Activated naive CD4-positive, alpha-beta T cell treated with anti-CD3 and anti-CD28 coated beads for 36 hours (primary cell): ENCODE measurements around the gene SLC5A6. TPM values are rescaled to one million over a fixed set of nuclear protein-coding genes. Genes with fewer than 3 reads are reported as not detected.
"Not testable (repeated sequence)": the region's sequence is repeated elsewhere in the genome, so short reads cannot be mapped to it uniquely, and the experiment has no call there.

Source experiments
- CTCF ChIA-PET: fragments of 350-600 bp; sonication (Branson Sonifier 250); formaldehyde crosslinking; loops from one replicate; lab custom pipeline; 2021; ENCODE audit warnings: antibody characterized with exemption; lab: Charles Lee
- DNase-seq: peaks from one replicate; pipeline ENCODE4 v3.0.0-alpha.2; 2020
- H3K27ac Mint-ChIP-seq: one replicate; pipeline ENCODE4 v1.8.0; 2021; ENCODE audit warnings: mild to moderate bottlenecking, mixed read lengths
- H3K27me3 Mint-ChIP-seq: one replicate; pipeline ENCODE4 v1.8.0; 2021; ENCODE audit warnings: low read depth, mixed read lengths
- H3K36me3 Mint-ChIP-seq: one replicate; pipeline ENCODE4 v1.8.0; 2021; ENCODE audit warnings: low read depth, mixed read lengths
- H3K4me1 Mint-ChIP-seq: one replicate; pipeline ENCODE4 v1.8.0; 2021; ENCODE audit warnings: low read depth, mixed read lengths
- H3K4me3 Mint-ChIP-seq: one replicate; pipeline ENCODE4 v1.8.0; 2021; ENCODE audit warnings: mild to moderate bottlenecking, moderate library complexity, mixed read lengths
- H3K9me3 Mint-ChIP-seq: one replicate; pipeline ENCODE4 v1.8.0; 2021; ENCODE audit warnings: mixed read lengths
- intact Hi-C: fragments of 100-400 bp; cut with micrococcal nuclease; formaldehyde crosslinking; loops from one replicate; pipeline ENCODE4 v1.15.1; 2023
- total RNA-seq, 2 experiments: library from RNA; stranded (reverse); gene quantifications; one replicate each; pipeline ENCODE4 v1.2.3, GENCODE V29; 2021

Gene SLC5A6
- total RNA-seq, 2 experiments from 2014 or later = 22.6 to 24.8 TPM

GRCh38 chr2:27199241-27199640 lies 12.8 kb downstream of the SLC5A6 start:
- no peak for DNase-seq
- intact Hi-C loops = no loop called here
- H3K36me3 Mint-ChIP-seq = peaks cover 6% of the 10 kb centered on the region
- H3K27me3 Mint-ChIP-seq = no peaks in the 10 kb centered on the region
- H3K9me3 Mint-ChIP-seq = no peaks in the 10 kb centered on the region
- H3K4me1 Mint-ChIP-seq = no peaks in the 10 kb centered on the region
- no peak overlapping the region for H3K4me3 Mint-ChIP-seq
- H3K27ac Mint-ChIP-seq = no peak overlapping the region
- CTCF ChIA-PET = no interaction called here

GRCh38 chr2:27198627-27199026 lies 13.4 kb downstream of the SLC5A6 start:
- CTCF ChIA-PET = no interaction called here
- Mint-ChIP-seq H3K36me3 (peaks cover 6% of the 10 kb centered on the region), H3K27me3 (no peaks in the 10 kb centered on the region), H3K4me3 (no peak overlapping the region), H3K4me1 (no peaks in the 10 kb centered on the region), H3K27ac (no peak overlapping the region), H3K9me3 (no peaks in the 10 kb centered on the region)
- intact Hi-C loops = no loop called here
- DNase-seq = no peak

GRCh38 chr2:27198068-27198467 lies 14.0 kb downstream of the SLC5A6 start:
- CTCF ChIA-PET, H3K36me3 Mint-ChIP-seq, H3K4me3 Mint-ChIP-seq, H3K4me1 Mint-ChIP-seq, H3K27ac Mint-ChIP-seq, H3K27me3 Mint-ChIP-seq, intact Hi-C loops, H3K9me3 Mint-ChIP-seq, DNase-seq: not testable (repeated sequence)

GRCh38 chr2:27195799-27196198 lies 16.3 kb downstream of the SLC5A6 start:
- H3K9me3 Mint-ChIP-seq, H3K4me3 Mint-ChIP-seq, intact Hi-C loops, H3K4me1 Mint-ChIP-seq, H3K36me3 Mint-ChIP-seq, H3K27me3 Mint-ChIP-seq, DNase-seq, H3K27ac Mint-ChIP-seq: not testable (repeated sequence)
- CTCF ChIA-PET = interaction anchor here (1.3 kb wide), 1 partner anchor 107 kb away, joined by 3 read pairs; no protein-coding TSS in a partner anchor

- Mint-ChIP-seq H3K9me3 (no peaks in the 10 kb centered on the region), H3K4me1 (no peaks in the 10 kb centered on the region), H3K27me3 (no peaks in the 10 kb centered on the region), H3K36me3 (peaks cover 3% of the 10 kb centered on the region), H3K27ac (no peak overlapping the region), H3K4me3 (no peak overlapping the region)
- intact Hi-C loops = no loop called here
- no peak for DNase-seq
- CTCF ChIA-PET = no interaction called here
These were observed 17.3 kb downstream of the SLC5A6 start for GRCh38 chr2:27194538-27195354.

- DNase-seq = peak; percentile 71
- H3K36me3 Mint-ChIP-seq = no peaks in the 10 kb centered on the region
- intact Hi-C loops = loop anchor here (1.0 kb wide), 2 partner anchors 93 to 230 kb away; no protein-coding TSS in a partner anchor
- H3K4me1 Mint-ChIP-seq = no peaks in the 10 kb centered on the region
- H3K9me3 Mint-ChIP-seq = no peaks in the 10 kb centered on the region
- H3K4me3 Mint-ChIP-seq = no peak overlapping the region
- no peak overlapping the region for H3K27ac Mint-ChIP-seq
- H3K27me3 Mint-ChIP-seq = no peaks in the 10 kb centered on the region
- CTCF ChIA-PET = interaction anchor here (0.9 to 3.0 kb wide), 9 partner anchors 13 to 346 kb away, joined by 3 to 11 read pairs (median 4); partner anchors contain the start of genes KHK and PREB
These were observed 20.8 kb downstream of the SLC5A6 start for GRCh38 chr2:27191070-27191829.

GRCh38 chr2:27189989-27190388 lies 22.1 kb downstream of the SLC5A6 start:
- intact Hi-C loops = no loop called here
- CTCF ChIA-PET = interaction anchor here (0.6 kb wide), 1 partner anchor 24 kb away, joined by 4 read pairs; no protein-coding TSS in a partner anchor
- Mint-ChIP-seq H3K27ac (no peak overlapping the region), H3K27me3 (peaks cover 2% of the 10 kb centered on the region), H3K36me3 (no peaks in the 10 kb centered on the region), H3K4me3 (no peak overlapping the region), H3K4me1 (no peaks in the 10 kb centered on the region), H3K9me3 (no peaks in the 10 kb centered on the region)
- no peak for DNase-seq

GRCh38 chr2:27186613-27187345 lies 25.3 kb downstream of the SLC5A6 start:
- intact Hi-C loops = no loop called here
- H3K36me3 Mint-ChIP-seq = no peaks in the 10 kb centered on the region
- no peaks in the 10 kb centered on the region for H3K4me1 Mint-ChIP-seq
- CTCF ChIA-PET = interaction anchor here (0.5 to 1.1 kb wide), 4 partner anchors 170 to 910 kb away, joined by 3 to 7 read pairs (median 3); no protein-coding TSS in a partner anchor
- no peak overlapping the region for H3K27ac Mint-ChIP-seq
- H3K4me3 Mint-ChIP-seq = no peak overlapping the region
- peaks cover 4% of the 10 kb centered on the region for H3K27me3 Mint-ChIP-seq
- no peak for DNase-seq
- no peaks in the 10 kb centered on the region for H3K9me3 Mint-ChIP-seq

- Mint-ChIP-seq H3K9me3 (no peaks in the 10 kb centered on the region), H3K27me3 (peaks cover 9% of the 10 kb centered on the region), H3K4me1 (no peaks in the 10 kb centered on the region), H3K36me3 (no peaks in the 10 kb centered on the region), H3K4me3 (no peak overlapping the region), H3K27ac (no peak overlapping the region)
- DNase-seq = no peak
- intact Hi-C loops = no loop called here
- CTCF ChIA-PET = interaction anchor here (0.6 to 1.2 kb wide), 2 partner anchors 95 to 118 kb away, joined by 3 read pairs; no protein-coding TSS in a partner anchor
These were observed 26.6 kb downstream of the SLC5A6 start for GRCh38 chr2:27185331-27186026.

- H3K9me3 Mint-ChIP-seq = no peaks in the 10 kb centered on the region
- H3K36me3 Mint-ChIP-seq = no peaks in the 10 kb centered on the region
- intact Hi-C loops = no loop called here
- CTCF ChIA-PET = interaction anchor here (1.5 kb wide), 1 partner anchor 15 kb away, joined by 3 read pairs; no protein-coding TSS in a partner anchor
- peaks cover 17% of the 10 kb centered on the region for H3K27me3 Mint-ChIP-seq
- H3K4me1 Mint-ChIP-seq = no peaks in the 10 kb centered on the region
- H3K4me3 Mint-ChIP-seq = no peak overlapping the region
- no peak for DNase-seq
- no peak overlapping the region for H3K27ac Mint-ChIP-seq
These were observed 28.0 kb downstream of the SLC5A6 start for GRCh38 chr2:27184115-27184514.

- CTCF ChIA-PET = interaction anchor here (1.1 kb wide), 2 partner anchors 13 to 19 kb away, joined by 3 to 5 read pairs; no protein-coding TSS in a partner anchor
- intact Hi-C loops = no loop called here
- Mint-ChIP-seq H3K27me3 (peaks cover 20% of the 10 kb centered on the region), H3K4me1 (no peaks in the 10 kb centered on the region), H3K4me3 (no peak overlapping the region), H3K9me3 (no peaks in the 10 kb centered on the region), H3K36me3 (no peaks in the 10 kb centered on the region), H3K27ac (no peak overlapping the region)
- no peak for DNase-seq
These were observed 29.7 kb downstream of the SLC5A6 start for GRCh38 chr2:27182346-27182745.
